ENCODE results near the gene GPR39. TPM values are rescaled to one million over a fixed set of nuclear protein-coding genes. Genes with fewer than 3 reads are reported as not detected.
A peak's percentile ranks its signal among the peaks of the same experiment; 100 is the strongest.

The GPR39 gene
- total and polyA plus RNA-seq, 2 donors (not counting 3 experiments of a cell fraction or from before 2014, with no cell fraction given) = 0.03 to 0.20 TPM

GRCh38 chr2:132667706-132668105, 251.1 kb downstream of the GPR39 start:
- TF ChIP-seq POLR2A (IDR thresholded peaks at IDR 0.05; ENCODE audit: low read depth, low read length) (no peak), FOS (IDR thresholded peaks at IDR 0.05; ENCODE audit: borderline replicate concordance, insufficient read depth, low read length) (no peak), MYC (IDR thresholded peaks at IDR 0.05; ENCODE audit: low read depth, low read length) (no peak), CTCF (IDR thresholded peaks at IDR 0.05; ENCODE audit: extremely low read depth in 1 of 2, insufficient read depth in 1 of 2, low read depth in 1 of 2, low read length in 2 of 2) (no peak), GATA2 (IDR thresholded peaks at IDR 0.05; ENCODE audit: insufficient read depth, insufficient read length, low read depth, low read length) (no peak), POLR2AphosphoS5 (IDR thresholded peaks at IDR 0.05; ENCODE audit: insufficient read depth, low read depth, low read length) (no peak), EZH2 (IDR thresholded peaks at IDR 0.05; ENCODE audit: borderline replicate concordance, low read depth, low read length, severe bottlenecking) (no peak), JUN (IDR thresholded peaks at IDR 0.05; ENCODE audit: borderline replicate concordance, insufficient read depth, insufficient read length, low read depth) (no peak)
- TF ChIP-seq, protein P1, sequence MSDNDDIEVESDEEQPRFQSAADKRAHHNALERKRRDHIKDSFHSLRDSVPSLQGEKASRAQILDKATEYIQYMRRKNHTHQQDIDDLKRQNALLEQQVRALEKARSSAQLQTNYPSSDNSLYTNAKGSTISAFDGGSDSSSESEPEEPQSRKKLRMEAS (IDR thresholded peaks at IDR 0.05; ENCODE audit: insufficient read depth, insufficient read length) = no peak
- H3K4me1 ChIP-seq (ENCODE audit: control insufficient read depth, extremely low read depth, insufficient read depth, low read length) = peaks cover 30% of the 10 kb centered on the region
- no peaks in the 10 kb centered on the region for H3K27me3 ChIP-seq (ENCODE audit: control insufficient read depth in 2 of 2, insufficient read depth in 2 of 2, low read length in 2 of 2)
- no peak overlapping the region for H3K9ac ChIP-seq (replicated peaks; ENCODE audit: extremely low read depth, insufficient read depth, low read length)
- ChIA-PET POLR2A (no interaction called here), CTCF (interaction anchor here (0.5 to 4.6 kb wide), 9 partner anchors 9 to 1177 kb away, joined by 3 to 28 read pairs (median 8); no protein-coding TSS in a partner anchor)
- no peak overlapping the region for H2AFZ ChIP-seq (ENCODE audit: low read depth, low read length)
- dilution Hi-C loops (cut with MboI; ENCODE audit: extremely low pct_ligation_motif_present, low sequenced_read_pairs) = no loop called here
- DNase-seq (ENCODE audit: low read depth, low spot score) (no peak), FAIRE-seq (no peak)
- H3K9me3 ChIP-seq (replicated peaks; ENCODE audit: control insufficient read depth, insufficient read depth, low read length) = no peaks in the 10 kb centered on the region
- no peaks in the 10 kb centered on the region for H3K9me1 ChIP-seq (replicated peaks; ENCODE audit: control insufficient read depth, extremely low read depth, insufficient read depth, low read length)
- peak overlapping the region; percentile 76 for H3K4me2 ChIP-seq (ENCODE audit: insufficient read depth, low read length)
- peak overlapping the region in 1 of 3 experiments; percentile 75 for H3K4me3 ChIP-seq (replicated peaks in 1 of 3; ENCODE audit: insufficient read depth in 1 of 3, low read depth in 1 of 3, low read length in 3 of 3)
- peaks cover 10% of the 10 kb centered on the region for H3K79me2 ChIP-seq (ENCODE audit: control insufficient read depth, insufficient read depth, low read length)
- H3K27ac ChIP-seq (ENCODE audit: insufficient read depth, low read depth, low read length) = no peak overlapping the region
- H3K36me3 ChIP-seq (ENCODE audit: control insufficient read depth in 2 of 2, extremely low read depth in 1 of 2, insufficient read depth in 2 of 2, low read length in 2 of 2) = peaks cover 0 to 2% of the 10 kb centered on the region in 2 experiments
- intact Hi-C loops (cut with micrococcal nuclease) = loop anchor here (1.0 kb wide), 1 partner anchor 504 kb away; no protein-coding TSS in a partner anchor
- BruUV-seq (replicated peaks) = TSS peak; percentile 7
- H4K20me1 ChIP-seq (replicated peaks; ENCODE audit: control insufficient read depth, extremely low read depth, insufficient read depth, low read length) = no peaks in the 10 kb centered on the region
